Mesothelial cell of epicardium (in vitro differentiated cells): ENCODE data around the gene VWA5A. TPM values are rescaled to one million over a fixed set of nuclear protein-coding genes. Genes with fewer than 3 reads are reported as not detected.

Experiments used
- DNase-seq, 2 experiments: peaks; one replicate each; pipeline ENCODE4 v3.0.0; 2021; ENCODE audit warnings: low spot score in 2 of 2; ENCODE audit not compliant: unreplicated experiment in 2 of 2
- H3K27ac Mint-ChIP-seq: 2 replicates; pipeline ENCODE4 v1.8.0; 2021; ENCODE audit warnings: mixed read lengths
- H3K27me3 Mint-ChIP-seq: 2 replicates; pipeline ENCODE4 v1.8.0; 2021; ENCODE audit warnings: low read depth, mixed read lengths
- H3K36me3 Mint-ChIP-seq: 2 replicates; pipeline ENCODE4 v1.8.0; 2021; ENCODE audit warnings: mixed read lengths
- H3K4me1 Mint-ChIP-seq: 2 replicates; pipeline ENCODE4 v1.8.0; 2021; ENCODE audit warnings: mixed read lengths
- H3K4me3 Mint-ChIP-seq: 2 replicates; pipeline ENCODE4 v1.8.0; 2021; ENCODE audit warnings: mild to moderate bottlenecking, moderate library complexity, mixed read lengths
- H3K9me3 Mint-ChIP-seq: 2 replicates; pipeline ENCODE4 v1.8.0; 2021; ENCODE audit warnings: mixed read lengths
- total RNA-seq: library from RNA; stranded (reverse); gene quantifications from 3 replicates; pipeline ENCODE4 v1.2.1, GENCODE V29; 2021
- TF ChIP-seq, protein P1 (sequence below): fragments of 200-600 bp; sonication (generic); IDR thresholded peaks from one replicate; pipeline ENCODE4 v1.5.0; 2021; ENCODE audit warnings: antibody characterized with exemption; ENCODE audit not compliant: unreplicated experiment

The VWA5A gene
- total RNA-seq, 1 donor from 2014 or later: 14.2 TPM

DNA sequence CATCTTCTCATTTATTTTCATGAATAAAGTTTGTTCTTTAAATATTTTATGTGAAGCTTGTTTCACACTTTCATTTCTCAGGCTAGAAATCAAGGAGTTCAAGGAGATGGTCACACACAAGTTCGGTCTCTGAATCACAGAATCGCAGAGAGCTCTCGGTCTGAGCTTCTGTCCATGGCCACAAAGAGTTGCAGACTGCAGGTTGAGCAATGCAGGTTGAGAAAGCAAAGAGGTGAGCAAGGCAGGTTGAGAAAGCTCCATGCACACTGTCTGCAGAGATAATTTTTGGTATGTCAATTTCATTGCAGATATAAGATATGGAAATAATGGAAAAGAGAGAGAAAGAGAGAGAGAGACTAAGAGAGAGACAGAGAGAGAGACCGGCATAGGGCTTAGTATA, 32.9 kb upstream of the VWA5A start:
- TF ChIP-seq, protein P1, sequence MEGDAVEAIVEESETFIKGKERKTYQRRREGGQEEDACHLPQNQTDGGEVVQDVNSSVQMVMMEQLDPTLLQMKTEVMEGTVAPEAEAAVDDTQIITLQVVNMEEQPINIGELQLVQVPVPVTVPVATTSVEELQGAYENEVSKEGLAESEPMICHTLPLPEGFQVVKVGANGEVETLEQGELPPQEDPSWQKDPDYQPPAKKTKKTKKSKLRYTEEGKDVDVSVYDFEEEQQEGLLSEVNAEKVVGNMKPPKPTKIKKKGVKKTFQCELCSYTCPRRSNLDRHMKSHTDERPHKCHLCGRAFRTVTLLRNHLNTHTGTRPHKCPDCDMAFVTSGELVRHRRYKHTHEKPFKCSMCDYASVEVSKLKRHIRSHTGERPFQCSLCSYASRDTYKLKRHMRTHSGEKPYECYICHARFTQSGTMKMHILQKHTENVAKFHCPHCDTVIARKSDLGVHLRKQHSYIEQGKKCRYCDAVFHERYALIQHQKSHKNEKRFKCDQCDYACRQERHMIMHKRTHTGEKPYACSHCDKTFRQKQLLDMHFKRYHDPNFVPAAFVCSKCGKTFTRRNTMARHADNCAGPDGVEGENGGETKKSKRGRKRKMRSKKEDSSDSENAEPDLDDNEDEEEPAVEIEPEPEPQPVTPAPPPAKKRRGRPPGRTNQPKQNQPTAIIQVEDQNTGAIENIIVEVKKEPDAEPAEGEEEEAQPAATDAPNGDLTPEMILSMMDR: no peak
- Mint-ChIP-seq H3K4me3 (no peak overlapping the region), H3K27me3 (peaks cover 2% of the 10 kb centered on the region), H3K4me1 (peaks cover 18% of the 10 kb centered on the region), H3K36me3 (no peaks in the 10 kb centered on the region), H3K9me3 (no peaks in the 10 kb centered on the region), H3K27ac (no peak overlapping the region)
- no peak for DNase-seq

DNA sequence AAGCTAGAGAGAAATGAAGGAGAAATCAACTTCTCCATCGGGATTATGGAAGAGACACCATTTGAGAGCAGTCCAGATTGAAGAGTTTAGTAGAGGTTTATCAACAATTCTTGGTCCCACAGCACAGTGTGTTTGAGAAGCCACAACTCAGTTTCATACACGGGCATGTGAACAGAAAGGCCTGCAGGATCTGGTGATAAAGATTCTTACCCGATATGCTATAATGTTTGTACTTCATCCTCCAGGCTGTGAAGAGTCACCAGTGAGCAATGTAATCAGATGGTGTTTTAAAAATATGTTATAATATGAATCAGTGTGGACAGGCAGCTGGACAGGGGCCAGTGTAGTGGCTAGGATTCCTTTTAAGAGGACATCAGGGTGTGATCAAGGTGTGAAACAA, 29.7 kb upstream of the VWA5A start:
- TF ChIP-seq, protein P1: no peak
- peaks cover 2% of the 10 kb centered on the region for H3K27me3 Mint-ChIP-seq
- no peaks in the 10 kb centered on the region for H3K9me3 Mint-ChIP-seq
- H3K27ac Mint-ChIP-seq: no peak overlapping the region
- H3K36me3 Mint-ChIP-seq: no peaks in the 10 kb centered on the region
- DNase-seq: no peak
- no peak overlapping the region for H3K4me3 Mint-ChIP-seq
- H3K4me1 Mint-ChIP-seq: peaks cover 10% of the 10 kb centered on the region

DNA sequence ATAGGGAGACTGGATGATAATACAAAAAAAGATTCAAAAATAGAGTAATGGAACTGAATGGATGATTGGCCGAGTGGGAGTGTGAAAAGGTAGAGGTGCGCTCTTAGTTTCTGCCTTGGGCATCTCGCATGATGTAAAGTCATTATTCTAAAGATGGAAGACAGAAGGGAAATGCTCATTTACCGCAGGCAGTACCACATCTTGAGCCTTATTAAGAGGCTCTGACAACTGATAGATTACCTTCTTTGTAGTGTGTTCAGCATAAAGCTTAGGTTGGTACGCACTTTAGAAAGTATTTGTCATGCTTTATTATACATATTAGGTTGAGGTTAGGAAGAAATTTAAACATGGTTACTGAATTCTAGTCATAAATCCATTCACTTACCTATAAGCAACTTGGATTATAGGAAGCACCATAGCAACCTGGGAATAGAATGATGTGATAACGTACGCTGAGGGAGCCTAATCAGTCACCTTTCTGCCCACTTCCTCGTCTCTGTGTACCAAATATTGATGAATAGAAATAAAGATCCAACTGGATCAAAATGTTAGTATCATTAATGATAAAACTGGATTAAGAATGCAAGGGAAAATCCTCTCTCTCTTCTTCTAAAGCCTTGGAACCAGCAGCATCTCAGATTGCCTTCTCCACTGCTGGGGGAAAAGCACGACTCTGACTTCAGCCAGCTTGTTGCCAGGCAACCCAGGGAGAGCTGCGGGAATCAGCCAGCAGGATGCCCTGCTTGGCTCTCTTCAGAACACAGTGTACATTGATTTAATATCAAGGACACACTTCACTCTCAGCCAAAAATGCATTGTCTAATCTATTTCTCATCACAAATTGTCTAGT, 29.0 kb upstream of the VWA5A start:
- peaks cover 10% of the 10 kb centered on the region for H3K4me1 Mint-ChIP-seq
- H3K4me3 Mint-ChIP-seq: no peak overlapping the region
- TF ChIP-seq, protein P1: no peak
- H3K27me3 Mint-ChIP-seq: peaks cover 2% of the 10 kb centered on the region
- no peak for DNase-seq
- no peak overlapping the region for H3K27ac Mint-ChIP-seq
- no peaks in the 10 kb centered on the region for H3K36me3 Mint-ChIP-seq
- no peaks in the 10 kb centered on the region for H3K9me3 Mint-ChIP-seq

DNA sequence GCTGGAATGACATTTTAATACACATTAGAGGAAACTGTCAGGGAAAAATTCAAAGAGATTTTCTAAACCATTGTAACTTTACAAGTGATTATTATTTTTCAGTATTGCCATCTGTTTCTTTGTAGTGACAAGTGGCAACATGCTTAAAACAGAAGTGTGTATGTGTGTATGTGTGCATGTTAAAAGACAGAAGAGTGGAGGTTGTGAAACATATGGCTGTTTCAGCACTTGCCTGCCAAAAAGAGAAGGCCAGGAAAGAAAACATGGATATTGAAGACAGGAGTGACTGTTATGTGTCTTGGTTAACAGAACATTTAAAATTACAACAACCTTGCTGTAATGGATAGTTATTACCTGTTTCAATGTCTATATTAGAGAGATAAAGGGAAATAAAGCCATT, 24.3 kb upstream of the VWA5A start:
- H3K36me3 Mint-ChIP-seq: no peaks in the 10 kb centered on the region
- H3K4me1 Mint-ChIP-seq: peaks cover 5% of the 10 kb centered on the region
- no peak overlapping the region for H3K27ac Mint-ChIP-seq
- no peaks in the 10 kb centered on the region for H3K9me3 Mint-ChIP-seq
- H3K27me3 Mint-ChIP-seq: no peaks in the 10 kb centered on the region
- DNase-seq: no peak
- H3K4me3 Mint-ChIP-seq: no peak overlapping the region
- TF ChIP-seq, protein P1: no peak

DNA sequence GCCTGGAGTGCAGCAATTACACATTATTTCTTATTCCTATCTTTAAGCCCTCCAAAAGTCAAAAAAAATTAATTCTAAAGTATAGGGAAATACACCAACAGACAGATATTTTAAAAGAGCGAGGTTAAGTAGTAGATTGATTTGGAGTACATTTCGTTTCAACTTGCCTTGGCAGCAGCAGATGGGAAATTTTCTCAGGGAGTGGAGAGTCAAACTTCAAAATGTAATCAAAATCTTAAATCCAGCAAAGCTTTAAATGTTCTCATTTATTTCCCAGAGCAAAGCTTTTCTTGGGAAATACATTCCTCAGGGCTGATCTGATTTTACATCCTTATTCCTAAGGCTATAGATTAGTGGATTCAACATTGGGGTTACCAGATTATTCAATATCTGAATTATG, 21.9 kb upstream of the VWA5A start:
- H3K4me1 Mint-ChIP-seq: no peaks in the 10 kb centered on the region
- no peak overlapping the region for H3K4me3 Mint-ChIP-seq
- H3K9me3 Mint-ChIP-seq: no peaks in the 10 kb centered on the region
- no peaks in the 10 kb centered on the region for H3K36me3 Mint-ChIP-seq
- TF ChIP-seq, protein P1: no peak
- no peaks in the 10 kb centered on the region for H3K27me3 Mint-ChIP-seq
- H3K27ac Mint-ChIP-seq: no peak overlapping the region
- DNase-seq: no peak
